ENCODE data around the gene VGLL2. TPM values are rescaled to one million over a fixed set of nuclear protein-coding genes. Genes with fewer than 3 reads are reported as not detected.

Gene VGLL2
- polyA plus RNA-seq, 1 experiment, result not detected

GRCh38 chr6:117303323-117303722, 38.0 kb downstream of the VGLL2 start:
- ChIA-PET POLR2A (no interaction called here), CTCF (no interaction called here)
- no peak for DNase-seq (ENCODE audit: low read depth, low spot score)
- H3K9me3 ChIP-seq (ENCODE audit: control insufficient read depth, insufficient read depth, low read length), result no peaks in the 10 kb centered on the region
- H3K27ac ChIP-seq (ENCODE audit: low read depth, low read length), result no peak overlapping the region
- no peaks in the 10 kb centered on the region for H3K27me3 ChIP-seq (ENCODE audit: control insufficient read depth, insufficient read depth, low read length)
- TF ChIP-seq, protein P1, sequence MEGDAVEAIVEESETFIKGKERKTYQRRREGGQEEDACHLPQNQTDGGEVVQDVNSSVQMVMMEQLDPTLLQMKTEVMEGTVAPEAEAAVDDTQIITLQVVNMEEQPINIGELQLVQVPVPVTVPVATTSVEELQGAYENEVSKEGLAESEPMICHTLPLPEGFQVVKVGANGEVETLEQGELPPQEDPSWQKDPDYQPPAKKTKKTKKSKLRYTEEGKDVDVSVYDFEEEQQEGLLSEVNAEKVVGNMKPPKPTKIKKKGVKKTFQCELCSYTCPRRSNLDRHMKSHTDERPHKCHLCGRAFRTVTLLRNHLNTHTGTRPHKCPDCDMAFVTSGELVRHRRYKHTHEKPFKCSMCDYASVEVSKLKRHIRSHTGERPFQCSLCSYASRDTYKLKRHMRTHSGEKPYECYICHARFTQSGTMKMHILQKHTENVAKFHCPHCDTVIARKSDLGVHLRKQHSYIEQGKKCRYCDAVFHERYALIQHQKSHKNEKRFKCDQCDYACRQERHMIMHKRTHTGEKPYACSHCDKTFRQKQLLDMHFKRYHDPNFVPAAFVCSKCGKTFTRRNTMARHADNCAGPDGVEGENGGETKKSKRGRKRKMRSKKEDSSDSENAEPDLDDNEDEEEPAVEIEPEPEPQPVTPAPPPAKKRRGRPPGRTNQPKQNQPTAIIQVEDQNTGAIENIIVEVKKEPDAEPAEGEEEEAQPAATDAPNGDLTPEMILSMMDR (IDR thresholded peaks at IDR 0.05; ENCODE audit: low read depth, low read length), result no peak
- H3K4me3 ChIP-seq (ENCODE audit: low read depth, low read length), result no peak overlapping the region

GRCh38 chr6:117304446-117304845, 39.1 kb downstream of the VGLL2 start:
- no peak overlapping the region for H3K27ac ChIP-seq (ENCODE audit: low read depth, low read length)
- DNase-seq (ENCODE audit: low read depth, low spot score), result no peak
- ChIA-PET CTCF (no interaction called here), POLR2A (no interaction called here)
- TF ChIP-seq, protein P1 (IDR thresholded peaks at IDR 0.05; ENCODE audit: low read depth, low read length), result no peak
- no peaks in the 10 kb centered on the region for H3K9me3 ChIP-seq (ENCODE audit: control insufficient read depth, insufficient read depth, low read length)
- no peaks in the 10 kb centered on the region for H3K27me3 ChIP-seq (ENCODE audit: control insufficient read depth, insufficient read depth, low read length)
- H3K4me3 ChIP-seq (ENCODE audit: low read depth, low read length), result no peak overlapping the region

GRCh38 chr6:117306227-117306790, 41.0 kb downstream of the VGLL2 start:
- ChIA-PET CTCF (interaction anchor here (0.6 kb wide), 1 partner anchor 41 kb away, joined by 4 read pairs; the partner anchor contains the start of gene VGLL2), POLR2A (no interaction called here)
- DNase-seq (ENCODE audit: low read depth, low spot score), result no peak

DNA sequence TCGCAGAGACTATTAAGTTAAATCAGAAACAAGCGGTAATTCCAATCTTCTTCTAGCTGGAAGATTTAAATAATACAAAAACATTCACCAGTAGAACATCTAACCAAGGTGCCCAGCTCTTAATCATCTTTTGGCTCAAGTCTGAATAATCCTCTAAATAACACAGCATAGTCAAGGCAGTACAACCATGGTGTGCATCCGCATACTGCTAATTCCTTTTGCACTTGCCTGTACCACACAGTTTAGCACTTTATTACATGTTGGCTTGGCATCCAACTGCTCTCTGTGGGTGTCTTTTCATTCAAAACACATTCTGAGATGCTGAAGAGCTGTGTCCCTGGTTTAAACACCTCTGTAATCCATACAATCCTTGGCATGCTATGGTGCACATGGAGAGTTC, 42.3 kb downstream of the VGLL2 start:
- Histone ChIP-seq H3K4me3 (ENCODE audit: low read depth, low read length) (no peak overlapping the region), H3K9me3 (ENCODE audit: control insufficient read depth, insufficient read depth, low read length) (no peaks in the 10 kb centered on the region), H3K27me3 (ENCODE audit: control insufficient read depth, insufficient read depth, low read length) (no peaks in the 10 kb centered on the region), H3K27ac (ENCODE audit: low read depth, low read length) (no peak overlapping the region)
- CTCF ChIA-PET, result no interaction called here
- POLR2A ChIA-PET, result no interaction called here
- DNase-seq (ENCODE audit: low read depth, low spot score), result no peak
- TF ChIP-seq, protein P1 (IDR thresholded peaks at IDR 0.05; ENCODE audit: low read depth, low read length), result no peak

More at GRCh38 chr6:117306227-117306790, 41.0 kb downstream of the VGLL2 start:
- no peaks in the 10 kb centered on the region for H3K9me3 ChIP-seq (ENCODE audit: control insufficient read depth, insufficient read depth, low read length)
- TF ChIP-seq, protein P1 (IDR thresholded peaks at IDR 0.05; ENCODE audit: low read depth, low read length), result no peak
- no peak overlapping the region for H3K27ac ChIP-seq (ENCODE audit: low read depth, low read length)
- H3K4me3 ChIP-seq (ENCODE audit: low read depth, low read length), result no peak overlapping the region
- no peaks in the 10 kb centered on the region for H3K27me3 ChIP-seq (ENCODE audit: control insufficient read depth, insufficient read depth, low read length)

DNA sequence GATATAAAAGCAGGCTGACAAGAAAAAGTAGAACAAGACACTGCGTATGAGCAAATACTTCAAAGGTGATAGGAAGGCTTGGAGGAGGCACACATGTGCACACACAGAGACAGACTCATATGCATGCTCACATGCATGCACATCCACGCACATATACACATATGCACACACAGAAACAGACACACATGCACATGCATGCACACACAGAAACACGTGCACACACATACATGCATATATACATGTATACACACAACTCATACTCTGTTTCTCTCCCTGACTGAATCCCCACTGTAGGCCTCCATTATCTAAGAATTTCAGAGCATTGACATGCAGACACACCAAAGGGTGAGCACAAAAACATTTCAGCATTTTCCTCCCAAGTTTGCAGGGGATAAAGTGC, 43.7 kb downstream of the VGLL2 start:
- ChIA-PET POLR2A (no interaction called here), CTCF (no interaction called here)
- H3K27ac ChIP-seq (ENCODE audit: low read depth, low read length), result no peak overlapping the region
- TF ChIP-seq, protein P1 (IDR thresholded peaks at IDR 0.05; ENCODE audit: low read depth, low read length), result no peak
- no peak for DNase-seq (ENCODE audit: low read depth, low spot score)
- no peaks in the 10 kb centered on the region for H3K9me3 ChIP-seq (ENCODE audit: control insufficient read depth, insufficient read depth, low read length)
- no peak overlapping the region for H3K4me3 ChIP-seq (ENCODE audit: low read depth, low read length)
- H3K27me3 ChIP-seq (ENCODE audit: control insufficient read depth, insufficient read depth, low read length), result no peaks in the 10 kb centered on the region
